HG03097 (cell line): Measurements from ENCODE around the gene COL4A1.

Experiments
- ATAC-seq: cut with Tn5 transposase; IDR thresholded peaks from one replicate; pipeline ENCODE4 v1.9.1; 2021; ENCODE audit not compliant: unreplicated experiment, low FRiP score

COL4A1 gene

DNA sequence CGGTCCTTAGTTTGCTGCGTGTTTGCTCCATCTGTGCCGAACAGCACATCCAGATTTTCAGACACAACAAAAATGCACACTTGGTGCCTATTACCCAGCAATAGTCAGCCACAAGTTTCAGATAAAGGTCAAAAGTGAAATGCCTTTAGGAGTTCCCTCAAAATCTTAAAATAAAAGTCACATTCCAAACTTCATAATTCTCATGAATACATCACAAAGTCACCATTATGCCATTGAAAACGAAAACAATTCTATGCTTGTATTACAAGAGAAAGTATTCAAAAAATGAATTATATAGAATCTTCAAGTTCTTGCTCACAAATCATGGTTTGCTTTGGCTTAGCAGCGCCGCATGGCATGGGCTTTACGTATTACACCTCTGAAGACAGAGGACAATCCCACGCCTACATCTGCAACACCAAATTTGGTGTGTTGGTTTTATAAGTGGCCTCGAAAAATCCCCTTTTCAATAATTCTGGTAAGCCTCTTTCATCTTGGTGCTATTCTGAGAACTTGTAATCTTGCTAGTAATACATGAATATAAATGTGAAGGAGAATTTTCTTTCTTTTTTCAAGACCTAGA is 26.6 kb downstream of the COL4A1 start:
- no peak for ATAC-seq

DNA sequence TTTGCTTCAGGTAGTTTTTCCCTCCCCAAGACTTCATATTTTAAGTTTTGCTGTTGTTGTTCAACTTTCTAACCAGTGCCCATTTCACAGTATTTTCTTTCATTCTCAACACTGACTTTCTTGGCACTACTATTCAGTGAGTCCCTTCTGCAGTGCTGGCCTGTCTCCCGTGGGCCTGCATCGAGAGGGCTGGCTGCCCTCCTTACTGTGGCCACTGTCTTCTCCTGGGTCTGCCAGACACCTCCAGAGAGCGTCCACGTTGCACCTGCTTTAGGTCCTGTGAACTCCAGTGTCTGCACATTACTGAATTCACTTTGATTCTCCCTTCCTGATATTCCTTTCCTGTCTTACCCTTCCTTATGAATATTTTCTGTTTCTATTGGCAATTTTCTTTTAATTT is 27.3 kb downstream of the COL4A1 start:
- ATAC-seq, result no peak

DNA sequence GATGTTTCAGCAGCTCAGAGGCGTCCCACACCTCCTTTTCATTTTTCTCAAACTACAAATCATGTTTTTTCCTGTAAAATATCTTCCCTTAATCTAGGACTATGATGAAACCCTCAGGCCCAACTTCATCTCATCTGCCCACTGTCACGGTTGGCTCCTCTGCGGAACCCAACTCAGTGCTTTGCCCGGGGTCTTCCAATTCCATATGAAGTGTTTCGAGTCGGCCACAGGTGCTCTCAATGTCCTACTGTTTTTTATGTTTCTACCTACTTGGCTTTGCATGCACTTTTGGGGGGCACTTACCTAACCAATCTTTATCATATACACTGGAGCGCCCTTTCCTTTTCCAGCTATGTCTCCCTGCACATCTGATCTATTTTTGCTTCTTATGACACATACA is 28.1 kb downstream of the COL4A1 start:
- ATAC-seq, result no peak

DNA sequence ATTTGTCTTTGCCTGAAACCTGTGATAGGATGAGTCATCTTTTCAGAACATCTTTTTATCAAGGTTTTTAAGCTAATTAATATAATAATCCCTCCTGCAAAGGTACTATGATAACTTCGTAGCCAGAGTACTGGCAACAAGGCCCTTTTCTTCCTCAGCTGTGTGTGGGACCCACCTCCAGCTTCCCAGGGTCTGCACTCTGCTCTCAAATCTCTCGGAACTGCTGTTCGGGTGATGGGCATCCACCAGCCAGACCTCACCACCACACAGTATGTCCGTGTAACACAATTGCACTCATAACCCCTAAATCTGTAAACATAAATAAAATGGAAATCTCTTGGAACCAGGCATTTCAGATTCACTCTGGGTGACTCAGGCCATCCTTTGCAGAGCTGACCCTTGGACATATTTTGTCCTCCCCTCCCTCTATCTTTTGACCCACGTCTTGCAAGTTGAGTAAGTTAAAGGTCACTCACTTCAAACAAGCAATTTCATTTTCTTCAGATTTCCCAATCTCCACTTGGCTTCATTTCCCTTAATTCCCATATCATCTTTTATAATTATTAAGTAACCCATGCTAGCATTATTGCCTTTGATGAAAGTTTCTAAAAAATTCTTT is 29.5 kb downstream of the COL4A1 start:
- ATAC-seq, result no peak

GRCh38 chr13:110276553-110276950 is 30.4 kb downstream of the COL4A1 start:
- ATAC-seq, result no peak

- no peak for ATAC-seq
Observed at GRCh38 chr13:110275931-110276552, 30.9 kb downstream of the COL4A1 start.

DNA sequence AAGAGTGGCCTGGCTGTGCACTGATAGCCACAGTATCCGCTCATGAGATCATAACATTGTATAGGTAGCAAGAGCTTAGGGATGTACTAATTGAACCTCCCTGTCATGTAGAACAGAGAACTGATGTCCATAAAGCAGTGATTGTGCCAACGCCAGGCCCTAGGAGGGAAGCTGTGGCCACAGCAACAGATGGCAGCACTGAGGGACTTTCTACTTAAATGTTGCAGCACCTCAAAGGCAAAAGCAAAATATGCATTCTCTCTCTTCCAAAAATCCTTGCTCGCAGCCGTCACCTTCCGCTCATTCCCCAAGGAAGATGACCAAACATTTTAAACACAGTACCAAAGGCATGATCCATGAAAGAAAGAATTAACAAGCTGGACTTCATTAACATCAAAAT is 32.3 kb downstream of the COL4A1 start:
- ATAC-seq, result no peak

GRCh38 chr13:110273254-110273653 is 33.7 kb downstream of the COL4A1 start:
- ATAC-seq, result no peak

GRCh38 chr13:110272651-110273050 is 34.3 kb downstream of the COL4A1 start:
- ATAC-seq, result no peak

GRCh38 chr13:110272227-110272626 is 34.7 kb downstream of the COL4A1 start:
- ATAC-seq, result no peak

- ATAC-seq, result no peak
Observed at GRCh38 chr13:110271313-110271712, 35.6 kb downstream of the COL4A1 start.

- no peak for ATAC-seq
Observed at GRCh38 chr13:110270507-110270906, 36.5 kb downstream of the COL4A1 start.

DNA sequence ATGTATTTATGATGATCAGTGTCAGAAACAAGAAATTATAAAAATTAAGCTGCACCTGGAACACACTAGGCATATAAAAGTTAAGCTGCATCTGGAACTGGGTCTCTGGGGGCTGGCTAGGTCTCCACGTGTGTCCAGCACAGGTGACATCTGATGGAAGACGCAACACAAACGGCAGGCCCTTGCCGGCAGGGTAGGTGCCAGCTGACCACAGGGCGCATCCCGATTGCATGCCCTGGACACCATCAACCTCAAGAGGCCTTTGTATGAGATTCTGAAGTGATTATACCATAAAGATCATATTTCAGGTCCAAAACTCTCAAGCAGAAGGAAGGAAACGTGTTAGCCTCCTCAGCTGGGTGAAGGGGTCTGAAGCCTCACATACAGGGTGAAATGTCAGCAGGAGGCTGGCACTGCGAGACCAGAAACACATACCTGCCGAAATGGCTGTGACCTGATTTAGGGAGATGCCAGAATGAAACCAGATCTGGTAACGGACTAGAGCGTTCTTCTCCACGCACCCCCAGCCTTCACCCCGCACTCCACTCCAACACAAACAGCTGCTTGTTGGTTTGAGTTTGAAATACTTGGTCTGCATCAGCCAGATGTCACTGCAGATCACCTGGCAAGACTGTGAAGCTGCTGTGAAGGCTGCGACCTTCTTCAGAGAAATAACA is 37.3 kb downstream of the COL4A1 start:
- no peak for ATAC-seq

- ATAC-seq, result no peak
Observed at GRCh38 chr13:110268576-110269185, 38.3 kb downstream of the COL4A1 start.

DNA sequence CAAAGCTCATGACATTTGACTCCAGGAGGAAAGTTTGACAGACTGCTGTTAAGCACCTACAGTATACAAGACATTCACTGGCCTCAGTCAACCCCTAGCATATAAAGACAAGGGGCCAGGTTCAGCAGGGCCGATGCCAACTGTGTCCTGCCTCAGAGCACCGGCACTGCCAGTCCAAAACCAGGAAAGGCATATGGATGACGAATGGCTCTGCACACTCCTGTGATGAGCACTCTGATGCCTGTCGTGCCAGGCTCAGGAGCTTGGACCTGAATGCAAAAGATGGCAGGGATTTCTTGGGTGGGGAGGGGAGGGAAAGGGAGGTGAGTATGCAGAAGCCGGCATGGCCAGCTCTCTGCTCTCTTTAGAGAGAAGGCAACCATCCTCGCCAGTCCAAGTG is 38.9 kb downstream of the COL4A1 start:
- ATAC-seq, result no peak

- ATAC-seq, result no peak
Observed at GRCh38 chr13:110266983-110267382, 40.0 kb downstream of the COL4A1 start.

DNA sequence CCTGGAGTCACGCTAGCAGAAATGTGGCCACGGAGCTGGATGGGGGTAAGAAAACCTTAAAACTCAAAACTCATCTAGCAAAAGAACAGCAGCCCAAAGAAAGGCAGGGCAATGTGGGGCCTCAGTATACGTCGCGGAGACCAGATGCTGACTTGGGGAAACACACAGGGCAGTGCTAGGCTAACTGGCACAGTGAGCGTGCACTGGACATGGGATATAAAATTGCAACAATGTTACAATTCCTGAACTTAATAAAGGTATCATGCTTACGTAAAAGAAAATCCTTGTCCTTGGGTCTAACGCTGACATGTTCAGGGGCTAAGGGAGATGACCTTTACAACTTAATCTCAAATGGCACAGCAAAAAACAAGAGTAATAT is 40.5 kb downstream of the COL4A1 start:
- no peak for ATAC-seq

DNA sequence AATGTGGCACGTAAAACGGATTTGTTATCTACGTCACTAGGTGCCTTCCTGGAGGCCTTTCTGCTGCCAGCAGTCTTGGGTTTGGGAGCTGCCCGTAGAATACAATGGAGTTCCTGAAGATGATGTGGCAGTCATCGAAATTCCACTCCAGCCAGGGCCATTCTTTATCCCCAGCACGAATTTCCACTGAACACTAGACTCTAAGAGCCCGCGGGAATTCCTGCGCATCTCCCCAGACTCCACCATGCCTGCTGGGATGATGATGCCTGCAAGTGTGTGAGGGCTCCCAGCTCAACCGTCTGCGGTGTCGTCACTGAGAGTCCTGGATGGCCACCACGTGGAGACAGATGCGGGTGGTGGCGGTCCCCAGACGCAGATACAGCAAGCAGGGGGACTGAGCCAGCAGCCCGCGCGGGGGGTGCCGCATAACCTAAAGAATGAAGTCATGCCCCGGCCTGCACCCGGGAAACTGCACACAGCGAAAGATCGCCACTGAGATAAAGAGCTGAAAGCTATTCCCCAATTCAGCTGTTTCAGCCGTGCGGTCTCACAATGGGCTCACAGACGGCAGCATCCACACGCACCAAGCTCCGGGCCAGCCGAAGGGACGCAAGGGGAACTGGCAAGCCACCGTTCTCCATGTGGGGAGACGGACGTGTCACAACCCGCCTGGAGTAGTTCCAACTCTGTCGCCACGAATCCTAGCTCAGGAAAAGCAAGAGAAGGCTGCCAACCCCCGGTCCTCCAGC is 41.1 kb downstream of the COL4A1 start:
- ATAC-seq, result no peak

GRCh38 chr13:110265341-110265681 is 41.6 kb downstream of the COL4A1 start:
- ATAC-seq, result no peak

DNA sequence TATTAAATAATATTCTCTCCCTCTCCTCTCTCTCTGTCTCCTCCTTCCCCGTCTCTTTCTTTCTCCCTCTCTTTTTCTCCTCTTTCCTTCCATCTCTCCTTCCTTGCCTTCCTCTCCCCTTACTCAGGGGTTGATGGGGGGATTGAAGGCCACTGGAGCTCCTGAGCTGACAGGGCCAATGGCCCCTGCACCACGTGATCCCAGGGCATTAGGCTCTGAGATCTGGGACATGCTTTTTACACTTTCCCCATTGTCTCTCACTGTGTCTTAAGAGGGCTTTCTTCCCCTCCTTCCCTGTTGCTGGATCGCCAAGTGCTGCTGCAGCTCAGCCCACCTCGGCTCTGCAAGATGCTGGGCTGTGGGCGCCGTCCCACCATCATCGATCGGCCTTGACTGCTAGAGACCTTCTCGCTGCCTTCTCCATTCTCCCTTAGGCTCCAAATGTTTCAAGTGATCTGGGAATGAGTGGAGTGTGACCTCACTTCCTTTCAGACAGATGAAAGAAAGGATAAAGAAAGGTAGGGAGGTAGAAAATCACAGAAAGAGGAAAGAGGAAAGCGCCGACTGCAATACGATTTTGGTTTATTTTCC is 42.2 kb downstream of the COL4A1 start:
- ATAC-seq, result no peak
